ENCODE measurements around the gene LMCD1. TPM values are rescaled to one million over a fixed set of nuclear protein-coding genes. Genes with fewer than 3 reads are reported as not detected.
A peak's percentile ranks its signal among the peaks of the same experiment; 100 is the strongest.

Gene LMCD1
- total and polyA plus RNA-seq, 2 of the 4 experiments (the other 2 are of a cell fraction), result 50.0 to 53.8 TPM

- POLR2A ChIA-PET (ENCODE audit: unreplicated experiment), result no interaction called here
- Histone ChIP-seq H3K18ac (ENCODE audit: low read depth, low read length) (peak overlapping the region; percentile 34), H4K91ac (ENCODE audit: insufficient read depth, low read depth, low read length) (peak overlapping the region; percentile 61), H3K4me3 (ENCODE audit: insufficient read depth, low read depth, low read length) (no peak overlapping the region), H2BK120ac (ENCODE audit: low read depth, low read length) (peak overlapping the region; percentile 68), H3K9me3 (ENCODE audit: control insufficient read depth, insufficient read depth, low read length) (no peaks in the 10 kb centered on the region), H4K8ac (ENCODE audit: low read depth in 2 of 2, low read length in 2 of 2) (peak overlapping the region in 1 of 2 experiments; percentile 29; a peak in 2 of 4 replicates), H3K56ac (ENCODE audit: extremely low read depth, insufficient read depth, low read length) (no peak overlapping the region), H2BK15ac (ENCODE audit: low read depth, low read length) (peak overlapping the region; percentile 84; the same call in 2 of the 3 replicates), H3K14ac (replicated peaks; ENCODE audit: low read depth, low read length) (0 out of 2 replicates have a peak overlapping the region, but pooled peaks have one; percentile 25), H3K4ac (ENCODE audit: low read depth, low read length) (peak overlapping the region; percentile 51), H3K79me1 (ENCODE audit: low read depth in 1 of 2, low read length in 2 of 2) (no peaks in the 10 kb centered on the region; a peak in 1 of 4 replicates), H2AK5ac (ENCODE audit: low read depth, low read length) (peak overlapping the region; percentile 77; the same call in 1 of the 2 replicates), H3K27me3 (ENCODE audit: control insufficient read depth, insufficient read depth, low read length) (no peaks in the 10 kb centered on the region), H2BK5ac (ENCODE audit: low read depth, low read length, poor library complexity, severe bottlenecking) (peak overlapping the region; percentile 19), H3K4me1 (ENCODE audit: control insufficient read depth, insufficient read depth, low read length) (peaks cover 27% of the 10 kb centered on the region), H4K20me1 (ENCODE audit: insufficient read depth, low read length) (no peaks in the 10 kb centered on the region), H2BK20ac (ENCODE audit: low read depth, low read length) (peak overlapping the region; percentile 53), H3K4me2 (ENCODE audit: low read depth, low read length) (no peak overlapping the region), H2AFZ (replicated peaks; ENCODE audit: low read length, poor library complexity) (no peak overlapping the region), H3K36me3 (ENCODE audit: control insufficient read depth, insufficient read depth, low read length) (no peaks in the 10 kb centered on the region), H2AK9ac (replicated peaks; ENCODE audit: low read depth, low read length, poor library complexity) (no peak overlapping the region), H3K23ac (ENCODE audit: low read depth, low read length) (no peak overlapping the region), H4K5ac (ENCODE audit: low read depth, low read length) (no peak overlapping the region), H3K9ac (ENCODE audit: low read depth, low read length) (no peak overlapping the region), H3K27ac (ENCODE audit: insufficient read depth, low read length) (no peak overlapping the region), H3K9me1 (ENCODE audit: insufficient read depth, low read length) (peaks cover 17% of the 10 kb centered on the region)
- intact Hi-C loops (cut with micrococcal nuclease) (loop anchor here (5.0 kb wide), 1 partner anchor 46 kb away; the partner anchor contains the start of gene LMCD1), in situ Hi-C loops (cut with MboI; ENCODE audit: low sequenced_read_pairs) (loop anchor here (25.0 kb wide), 1 partner anchor 881 kb away; no protein-coding TSS in a partner anchor), dilution Hi-C loops (cut with HindIII; ENCODE audit: low sequenced_read_pairs, unreplicated experiment) (no loop called here)
- DNase-seq (no peak), ATAC-seq (ENCODE audit: low read depth) (no peak)
- CTCF ChIA-PET, result no interaction called here
- TF ChIP-seq POLR2A (IDR thresholded peaks at IDR 0.05; ENCODE audit: low read depth, low read length) (no peak), MXI1 (IDR thresholded peaks at IDR 0.05; ENCODE audit: borderline replicate concordance, low read depth, low read length) (no peak), RAD21 (IDR thresholded peaks at IDR 0.05; ENCODE audit: low read length) (no peak), CHD1 (IDR thresholded peaks at IDR 0.05; ENCODE audit: low read depth, low read length) (no peak), CEBPB (IDR thresholded peaks at IDR 0.05; ENCODE audit: low read depth, low read length) (no peak), RFX5 (IDR thresholded peaks at IDR 0.05; ENCODE audit: low read depth, low read length) (no peak), MAFK (IDR thresholded peaks at IDR 0.05; ENCODE audit: low read depth, low read length) (no peak), NFE2L2 (IDR thresholded peaks at IDR 0.05; ENCODE audit: low read depth, low read length) (no peak), BHLHE40 (IDR thresholded peaks at IDR 0.05; ENCODE audit: low read depth, low read length) (no peak), SMC3 (IDR thresholded peaks at IDR 0.05; ENCODE audit: low read depth, low read length) (no peak), MAZ (IDR thresholded peaks at IDR 0.05; ENCODE audit: borderline replicate concordance, low read depth, low read length) (no peak)
- TF ChIP-seq, protein P1, sequence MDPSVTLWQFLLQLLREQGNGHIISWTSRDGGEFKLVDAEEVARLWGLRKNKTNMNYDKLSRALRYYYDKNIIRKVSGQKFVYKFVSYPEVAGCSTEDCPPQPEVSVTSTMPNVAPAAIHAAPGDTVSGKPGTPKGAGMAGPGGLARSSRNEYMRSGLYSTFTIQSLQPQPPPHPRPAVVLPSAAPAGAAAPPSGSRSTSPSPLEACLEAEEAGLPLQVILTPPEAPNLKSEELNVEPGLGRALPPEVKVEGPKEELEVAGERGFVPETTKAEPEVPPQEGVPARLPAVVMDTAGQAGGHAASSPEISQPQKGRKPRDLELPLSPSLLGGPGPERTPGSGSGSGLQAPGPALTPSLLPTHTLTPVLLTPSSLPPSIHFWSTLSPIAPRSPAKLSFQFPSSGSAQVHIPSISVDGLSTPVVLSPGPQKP (IDR thresholded peaks at IDR 0.05; ENCODE audit: borderline replicate concordance, low read depth, low read length), result no peak
- WGBS, 2 experiments (ENCODE audit: extremely low coverage in 2 of 2, insufficient read length in 1 of 2), result 100% methylated on average over 1 of the region's 3 CpGs; no CpG with 5 or more reads in 1 of the 2 experiments
- BruUV-seq (replicated peaks), result no TSS peak
Observed at GRCh38 chr3:8456412-8456811, 45.2 kb upstream of the LMCD1 start.

Data from IMR-90 (cell line).